Measurements from ENCODE around the gene ZNF429.

DNA sequence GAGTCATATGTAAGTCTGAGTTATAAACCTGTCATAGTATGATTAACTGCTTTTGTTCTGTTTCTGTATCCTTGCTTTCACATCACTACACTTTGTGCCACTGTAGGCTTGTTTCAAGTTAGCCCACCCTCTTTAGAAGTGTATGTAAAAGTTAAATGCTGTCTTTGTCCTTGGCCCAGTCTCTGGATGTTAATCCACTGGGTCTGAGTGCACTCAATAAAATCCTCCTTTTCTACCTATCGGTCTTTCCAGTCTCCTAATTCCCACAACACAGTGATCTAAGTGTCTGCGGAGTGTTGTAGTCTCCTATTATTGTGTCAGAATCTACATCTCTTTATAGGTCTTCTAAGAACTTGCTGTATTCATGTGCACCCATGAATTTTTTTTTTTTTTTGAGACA is 14.1 kb downstream of the ZNF429 start:
- TF ChIP-seq, protein P1, sequence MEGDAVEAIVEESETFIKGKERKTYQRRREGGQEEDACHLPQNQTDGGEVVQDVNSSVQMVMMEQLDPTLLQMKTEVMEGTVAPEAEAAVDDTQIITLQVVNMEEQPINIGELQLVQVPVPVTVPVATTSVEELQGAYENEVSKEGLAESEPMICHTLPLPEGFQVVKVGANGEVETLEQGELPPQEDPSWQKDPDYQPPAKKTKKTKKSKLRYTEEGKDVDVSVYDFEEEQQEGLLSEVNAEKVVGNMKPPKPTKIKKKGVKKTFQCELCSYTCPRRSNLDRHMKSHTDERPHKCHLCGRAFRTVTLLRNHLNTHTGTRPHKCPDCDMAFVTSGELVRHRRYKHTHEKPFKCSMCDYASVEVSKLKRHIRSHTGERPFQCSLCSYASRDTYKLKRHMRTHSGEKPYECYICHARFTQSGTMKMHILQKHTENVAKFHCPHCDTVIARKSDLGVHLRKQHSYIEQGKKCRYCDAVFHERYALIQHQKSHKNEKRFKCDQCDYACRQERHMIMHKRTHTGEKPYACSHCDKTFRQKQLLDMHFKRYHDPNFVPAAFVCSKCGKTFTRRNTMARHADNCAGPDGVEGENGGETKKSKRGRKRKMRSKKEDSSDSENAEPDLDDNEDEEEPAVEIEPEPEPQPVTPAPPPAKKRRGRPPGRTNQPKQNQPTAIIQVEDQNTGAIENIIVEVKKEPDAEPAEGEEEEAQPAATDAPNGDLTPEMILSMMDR (IDR thresholded peaks at IDR 0.05), result no peak
- TF ChIP-seq POLR2A (IDR thresholded peaks at IDR 0.05) (no peak), EP300 (IDR thresholded peaks at IDR 0.05) (no peak), POLR2AphosphoS5 (IDR thresholded peaks at IDR 0.05) (no peak)
